GM11168 (cell line): ENCODE results near the gene LAIR2.
"Not testable (repeated sequence)": the region's sequence is repeated elsewhere in the genome, so short reads cannot be mapped to it uniquely, and the experiment has no call there.

Source experiments
- in situ Hi-C: fragments of 300-500 bp; cut with MboI; formaldehyde crosslinking; loops from one replicate; pipeline ENCODE4 v1.12.0; 2022; ENCODE audit warnings: low sequenced_read_pairs; ENCODE audit not compliant: unreplicated experiment

Gene LAIR2

DNA sequence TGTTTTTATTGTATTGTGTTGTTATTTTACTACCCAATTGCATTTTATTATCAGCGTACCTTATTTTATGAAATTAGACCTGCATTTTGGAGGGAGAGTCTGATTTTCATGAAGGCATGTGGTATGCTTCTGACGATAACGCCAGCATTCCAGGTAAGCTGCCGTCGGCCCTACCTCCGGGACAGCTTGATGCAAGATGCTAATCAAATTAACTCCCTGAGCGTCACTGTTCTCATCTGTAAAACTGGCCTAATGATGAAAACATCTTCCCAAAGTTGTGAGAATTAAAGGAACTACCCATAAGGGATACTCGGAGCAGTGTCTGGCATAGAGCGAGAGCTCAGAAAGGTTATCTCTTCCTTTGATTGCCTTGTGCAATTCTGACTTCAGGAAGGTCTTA is 12.9 kb upstream of the LAIR2 start:
- in situ Hi-C loops: no loop called here

DNA sequence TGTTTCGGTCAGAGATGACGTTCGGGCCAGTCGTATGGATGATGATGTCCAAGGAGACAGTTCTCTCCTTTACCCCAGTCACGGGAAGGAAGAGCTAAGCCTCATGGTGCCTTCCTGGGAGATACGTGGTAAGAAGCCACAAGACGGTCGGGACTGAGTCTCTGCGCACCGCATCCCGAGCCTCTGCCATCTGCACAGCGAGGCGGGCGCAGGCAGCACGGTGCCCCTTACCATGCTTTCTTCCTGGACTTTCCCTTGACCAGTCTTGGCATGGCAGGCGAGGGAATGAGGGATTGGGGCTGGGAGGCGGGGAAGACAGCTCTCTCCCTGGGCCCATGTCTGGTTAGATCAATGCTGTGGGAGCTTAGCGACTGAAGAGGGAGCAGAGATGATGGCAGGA is 10.1 kb upstream of the LAIR2 start:
- in situ Hi-C loops: no loop called here

DNA sequence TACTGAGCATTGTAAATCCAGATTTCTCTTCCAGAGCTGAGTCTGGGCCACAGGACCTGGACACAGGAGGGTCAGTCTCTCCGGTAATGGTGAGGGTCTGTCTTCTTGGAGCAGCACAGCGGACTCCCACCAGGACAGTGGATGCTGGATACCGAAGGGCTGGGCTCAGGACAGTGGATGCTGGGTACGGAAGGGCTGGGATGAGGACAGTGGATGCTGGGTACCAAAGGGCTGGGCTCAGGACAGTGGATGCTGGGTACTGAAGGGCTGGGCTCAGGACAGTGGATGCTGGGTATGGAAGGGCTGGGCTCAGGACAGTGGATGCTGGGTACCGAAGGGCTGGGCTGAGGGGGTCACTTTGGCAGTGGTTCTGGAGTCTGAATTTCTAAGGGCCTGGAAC is 9.6 kb upstream of the LAIR2 start:
- in situ Hi-C loops: not testable (repeated sequence)

DNA sequence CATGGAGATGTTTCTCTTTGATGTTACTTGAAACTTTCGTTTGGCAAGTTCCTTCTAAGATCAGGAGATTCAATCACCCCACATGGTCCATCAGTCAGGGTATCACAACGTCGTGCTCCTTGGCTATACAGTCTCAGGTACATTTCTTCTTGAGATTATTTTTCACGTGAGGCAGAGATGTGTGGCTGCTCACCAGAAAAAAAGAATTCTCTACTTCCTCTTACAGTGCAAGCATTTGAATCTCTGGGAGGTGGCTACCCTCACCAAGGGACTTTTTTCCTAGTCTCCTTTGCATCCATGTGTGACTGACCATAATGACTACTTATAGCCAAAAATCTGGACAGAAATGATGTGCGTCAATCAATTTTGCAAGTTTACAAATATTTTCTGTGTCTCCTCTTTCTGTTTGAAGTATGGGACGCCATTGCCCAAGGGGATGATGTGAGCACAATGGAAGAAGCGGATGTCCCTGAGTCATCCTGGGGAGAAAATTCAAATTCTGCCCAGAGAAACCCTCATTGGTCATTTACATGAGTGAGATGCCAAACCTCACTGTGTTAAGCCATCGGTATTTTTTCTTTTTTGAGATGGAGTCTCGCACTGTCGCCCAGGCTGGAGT is 8.6 kb upstream of the LAIR2 start:
- in situ Hi-C loops: no loop called here

DNA sequence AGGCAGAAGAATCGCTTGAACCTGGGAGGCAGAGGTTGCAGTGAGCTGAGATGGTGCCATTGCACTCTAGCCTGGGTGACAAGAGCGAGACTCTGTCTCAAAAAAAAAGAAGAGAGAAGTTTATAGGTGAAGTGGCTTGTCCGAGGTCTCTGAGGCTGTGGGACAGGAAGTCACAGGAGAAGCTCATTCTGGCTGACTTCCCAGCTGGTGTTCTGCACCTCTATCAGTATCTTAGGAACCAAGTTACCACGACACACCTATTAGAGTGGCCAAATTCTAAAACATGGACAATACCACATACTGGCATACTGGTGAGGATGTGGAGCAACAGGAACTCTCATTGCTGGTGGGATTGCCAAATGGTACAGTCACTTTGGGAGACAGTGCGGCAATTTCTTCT is 7.3 kb upstream of the LAIR2 start:
- in situ Hi-C loops: not testable (repeated sequence)

DNA sequence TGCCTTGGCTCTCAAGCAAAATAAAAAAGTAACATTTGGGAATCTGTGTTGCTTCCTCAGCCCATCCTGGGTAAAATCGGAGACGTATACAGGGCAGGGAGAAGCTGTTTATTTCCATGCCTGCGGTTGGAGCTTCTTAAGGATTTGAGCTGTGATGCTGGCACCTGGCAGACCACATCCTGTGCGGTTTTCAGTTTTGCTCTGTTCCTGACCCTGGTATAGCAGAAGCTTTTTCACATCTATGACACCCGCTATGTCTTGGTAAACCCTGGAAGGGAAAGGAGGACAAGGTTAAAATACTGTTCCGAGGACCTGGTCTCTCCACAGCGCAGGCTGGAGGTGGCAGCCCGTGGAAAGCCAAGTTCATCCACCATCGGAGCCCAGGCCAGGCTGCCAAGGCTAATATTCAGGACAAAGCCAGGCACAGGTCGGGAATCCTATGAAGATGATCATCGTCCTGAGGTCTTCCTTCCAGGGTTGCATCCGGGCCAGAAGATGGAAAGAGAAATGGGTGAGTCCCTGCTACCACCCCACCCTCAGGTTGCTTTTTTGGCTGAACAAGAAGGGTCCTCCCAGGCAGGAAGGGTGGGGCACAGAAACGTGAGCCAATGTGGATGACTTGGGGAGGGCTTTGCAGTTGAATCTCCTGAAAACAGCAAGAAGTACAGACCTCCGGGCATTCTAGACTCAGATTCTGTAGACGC is 4.7 kb upstream of the LAIR2 start:
- in situ Hi-C loops: not testable (repeated sequence)

DNA sequence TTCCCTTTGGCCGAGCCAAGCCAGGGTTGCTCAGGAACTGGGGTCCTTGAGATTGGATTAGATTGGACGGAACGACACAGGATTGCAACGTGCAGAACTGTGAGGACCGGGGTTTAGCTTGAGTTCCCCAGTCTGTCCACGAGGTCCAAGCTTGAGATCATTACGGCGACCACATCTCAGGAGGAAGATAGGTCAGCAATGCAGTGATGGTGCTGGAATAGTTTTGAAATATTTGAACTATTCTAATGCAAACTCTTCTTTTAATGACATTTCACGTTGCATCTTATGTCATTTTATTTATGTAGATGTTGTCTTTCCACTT is 4.2 kb upstream of the LAIR2 start:
- in situ Hi-C loops: not testable (repeated sequence)

DNA sequence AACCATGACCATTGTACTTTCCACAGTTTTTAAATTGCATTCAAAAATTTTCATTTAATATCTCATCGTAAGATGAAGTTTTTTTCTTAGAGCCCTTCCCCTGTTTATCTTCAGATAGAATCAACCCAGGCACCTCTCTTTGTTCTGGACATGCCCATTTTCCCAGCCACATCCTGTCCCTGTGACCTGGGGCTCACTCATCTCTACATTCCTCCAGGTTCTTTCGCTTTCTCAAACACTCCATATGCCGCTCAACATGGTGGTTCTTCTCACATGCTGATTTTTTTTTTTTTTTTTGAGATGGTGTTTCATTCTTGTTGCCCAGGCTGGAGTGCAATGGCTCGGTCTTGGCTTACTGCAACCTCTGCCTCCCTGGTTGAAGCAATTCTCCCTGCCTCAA is 2.9 kb downstream of the LAIR2 start:
- in situ Hi-C loops: loop anchor here (5.0 kb wide), 1 partner anchor 143 kb away; the partner anchor contains the start of gene LAIR1

DNA sequence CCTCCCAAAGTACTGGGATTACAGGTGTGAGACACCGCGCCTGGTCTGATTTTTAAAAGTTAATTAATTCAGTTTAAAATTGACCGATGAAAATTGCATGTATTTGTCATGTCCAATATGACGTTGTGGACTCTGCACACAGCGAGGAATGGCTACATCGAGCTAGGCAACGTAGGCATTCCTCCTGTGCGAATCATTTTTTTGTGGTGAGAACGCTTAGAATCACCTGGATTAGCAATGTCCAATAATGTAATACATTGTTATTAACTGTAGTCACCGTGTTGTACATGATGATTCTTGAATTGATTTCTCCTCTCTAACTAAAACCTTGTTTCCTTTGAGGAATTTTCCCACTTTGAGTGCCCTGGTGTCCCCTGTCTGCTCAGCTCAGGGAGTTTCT is 3.4 kb downstream of the LAIR2 start:
- in situ Hi-C loops: loop anchor here (5.0 kb wide), 1 partner anchor 144 kb away; the partner anchor contains the start of gene LAIR1

DNA sequence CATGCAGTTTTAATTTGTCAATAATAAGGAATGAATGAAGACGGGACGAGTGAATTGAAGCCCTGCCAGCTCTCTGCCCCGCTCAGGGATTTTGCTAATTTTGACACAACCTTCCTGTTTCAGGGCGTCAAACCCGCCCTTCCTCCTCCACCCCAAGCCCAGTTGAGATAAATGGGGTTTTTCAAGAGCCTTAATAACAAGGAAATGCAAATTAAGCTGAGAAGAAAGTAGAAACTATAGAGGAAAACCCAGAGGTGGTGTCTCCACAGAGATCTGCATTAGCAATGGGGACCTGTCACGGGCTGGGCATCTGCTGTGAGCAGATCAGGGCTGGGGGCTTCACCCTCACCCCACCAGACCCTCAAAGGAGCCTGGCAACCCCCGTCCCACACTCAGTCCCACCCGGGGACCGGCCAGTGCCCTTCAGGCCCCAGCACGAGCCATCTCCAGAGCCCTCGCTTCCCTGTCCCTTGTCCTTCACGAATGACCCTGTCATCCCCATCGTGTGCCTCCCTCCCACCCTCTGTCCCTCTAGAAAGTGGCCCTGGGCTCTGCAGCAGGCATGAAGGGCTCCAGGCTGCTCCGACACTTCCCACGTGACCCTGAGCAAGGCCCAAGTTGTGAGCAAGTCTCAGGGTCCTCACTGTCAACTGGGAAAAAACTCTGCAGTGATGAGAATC is 4.5 kb downstream of the LAIR2 start:
- in situ Hi-C loops: loop anchor here (5.0 kb wide), 1 partner anchor 145 kb away; the partner anchor contains the start of gene LAIR1

DNA sequence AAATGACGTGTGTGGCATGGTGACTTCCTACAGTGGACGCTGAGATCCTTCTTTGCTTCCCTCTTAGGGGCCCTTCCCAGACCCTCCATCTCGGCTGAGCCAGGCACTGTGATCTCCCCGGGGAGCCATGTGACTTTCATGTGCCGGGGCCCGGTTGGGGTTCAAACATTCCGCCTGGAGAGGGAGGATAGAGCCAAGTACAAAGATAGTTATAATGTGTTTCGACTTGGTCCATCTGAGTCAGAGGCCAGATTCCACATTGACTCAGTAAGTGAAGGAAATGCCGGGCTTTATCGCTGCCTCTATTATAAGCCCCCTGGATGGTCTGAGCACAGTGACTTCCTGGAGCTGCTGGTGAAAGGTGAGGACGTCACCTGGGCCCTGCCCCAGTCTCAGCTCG is 5.2 kb downstream of the LAIR2 start:
- in situ Hi-C loops: loop anchor here (5.0 kb wide), 1 partner anchor 146 kb away; the partner anchor contains the start of gene LAIR1

DNA sequence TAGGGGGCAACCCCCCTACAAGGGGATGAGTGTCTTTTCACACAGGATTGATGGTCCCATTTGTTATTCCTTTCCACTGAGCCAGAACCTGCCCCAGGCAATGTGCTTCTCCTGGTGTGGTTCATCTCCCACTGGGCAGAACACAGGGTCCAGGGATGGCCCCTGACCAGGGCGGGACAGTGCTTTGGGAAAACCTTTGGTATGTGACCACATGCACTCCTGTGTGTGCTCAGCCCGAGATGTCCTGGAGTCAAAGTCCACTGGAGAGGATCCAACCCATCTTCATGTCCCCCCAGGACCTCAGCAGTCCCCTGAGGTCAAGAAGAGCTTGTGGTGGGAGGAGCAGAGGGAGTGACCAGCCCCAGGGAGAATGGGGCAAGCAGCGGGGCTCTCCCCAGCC is 5.9 kb downstream of the LAIR2 start:
- in situ Hi-C loops: loop anchor here (5.0 kb wide), 1 partner anchor 146 kb away; the partner anchor contains the start of gene LAIR1

DNA sequence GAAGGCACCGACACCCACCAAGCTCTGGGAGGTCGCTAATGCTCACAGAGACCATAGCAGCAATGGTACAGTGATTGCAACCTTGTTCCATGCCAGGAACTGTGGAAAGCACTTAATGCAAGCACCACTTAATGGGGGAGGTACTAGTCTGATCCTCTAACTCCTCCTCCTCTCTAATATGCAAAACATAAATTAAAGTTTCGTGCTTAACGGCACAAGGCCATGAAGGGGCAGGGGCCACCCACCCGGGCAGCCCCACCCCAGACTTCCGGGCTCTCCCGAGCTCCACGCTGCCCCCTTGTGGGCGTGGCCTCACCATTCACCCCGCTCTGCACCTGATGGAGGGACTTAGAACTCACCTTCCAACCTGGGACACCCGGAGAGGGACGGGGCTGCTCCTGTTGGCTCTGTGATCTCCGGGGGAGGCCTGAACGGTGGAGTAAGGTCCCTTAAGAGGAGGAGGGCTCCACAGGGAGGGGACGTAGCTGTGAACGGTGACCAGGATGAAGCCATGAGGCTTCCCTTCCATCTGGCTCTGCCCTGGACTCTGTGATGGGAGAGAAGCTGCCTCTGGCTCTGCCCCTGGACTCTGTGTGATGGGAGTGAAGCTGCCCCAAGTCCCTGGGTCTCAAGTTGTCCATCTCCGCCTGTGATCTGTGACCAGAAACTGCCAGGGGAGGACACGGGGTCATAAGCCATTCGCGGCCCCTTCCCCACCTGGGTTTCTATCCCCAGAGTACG is 6.7 kb downstream of the LAIR2 start:
- in situ Hi-C loops: loop anchor here (5.0 kb wide), 1 partner anchor 147 kb away; the partner anchor contains the start of gene LAIR1

DNA sequence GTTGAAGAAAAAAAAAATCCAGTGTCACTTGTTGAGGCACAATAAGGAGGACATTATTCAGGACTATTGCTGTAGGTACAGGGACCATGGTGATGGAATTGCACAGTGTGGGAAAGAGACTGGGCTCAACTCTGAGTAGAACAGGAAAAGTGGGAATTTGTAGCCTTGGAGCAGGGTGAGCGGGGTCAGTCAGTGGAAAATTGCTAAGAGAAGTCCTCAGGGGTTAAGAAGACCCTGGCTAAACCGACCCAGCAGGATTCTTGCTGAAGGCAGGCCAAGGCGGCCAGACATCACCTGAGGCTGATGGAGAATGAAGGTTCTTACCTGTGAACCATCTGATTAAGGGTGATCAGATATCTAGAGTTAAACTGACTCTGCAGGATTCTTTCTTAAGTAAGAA is 12.5 kb downstream of the LAIR2 start:
- in situ Hi-C loops: no loop called here

DNA sequence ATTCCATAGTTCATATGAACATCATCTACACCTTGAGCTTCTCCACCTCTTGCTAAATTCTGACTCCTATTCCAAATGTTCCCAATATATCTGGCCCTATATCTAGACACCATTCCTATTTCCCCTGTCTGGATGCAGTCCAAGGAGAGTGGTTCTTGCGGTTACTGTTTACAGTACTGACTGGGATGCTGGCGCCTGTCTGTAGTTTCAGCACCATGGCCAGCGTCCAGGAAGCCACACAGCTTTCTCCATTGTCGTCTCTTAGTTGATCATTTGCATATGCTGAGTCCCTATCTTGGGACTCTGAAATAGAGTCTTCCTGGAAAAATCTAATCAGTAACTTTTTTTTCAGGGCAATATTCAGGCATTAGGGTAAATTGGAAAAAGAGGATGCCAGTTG is 14.9 kb downstream of the LAIR2 start:
- in situ Hi-C loops: no loop called here

DNA sequence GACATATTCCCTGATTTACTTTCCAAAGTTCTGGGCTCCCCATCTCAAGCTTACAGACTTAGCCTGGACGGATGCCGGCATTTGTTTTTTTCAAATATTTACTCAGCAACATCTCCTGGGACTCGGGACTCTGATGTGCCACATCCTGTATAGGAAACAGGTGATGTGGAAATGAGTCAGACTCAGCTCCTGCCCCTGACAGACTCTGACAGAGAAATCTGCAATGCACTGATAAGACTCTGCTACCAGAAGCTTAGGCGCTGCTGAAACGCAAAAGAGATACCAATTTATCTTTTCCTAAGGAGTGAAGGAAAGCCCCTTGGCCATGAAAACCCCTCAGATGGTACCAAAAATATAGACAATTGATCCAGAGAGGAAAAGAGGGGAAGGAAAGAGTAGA is 16.2 kb downstream of the LAIR2 start:
- in situ Hi-C loops: no loop called here

DNA sequence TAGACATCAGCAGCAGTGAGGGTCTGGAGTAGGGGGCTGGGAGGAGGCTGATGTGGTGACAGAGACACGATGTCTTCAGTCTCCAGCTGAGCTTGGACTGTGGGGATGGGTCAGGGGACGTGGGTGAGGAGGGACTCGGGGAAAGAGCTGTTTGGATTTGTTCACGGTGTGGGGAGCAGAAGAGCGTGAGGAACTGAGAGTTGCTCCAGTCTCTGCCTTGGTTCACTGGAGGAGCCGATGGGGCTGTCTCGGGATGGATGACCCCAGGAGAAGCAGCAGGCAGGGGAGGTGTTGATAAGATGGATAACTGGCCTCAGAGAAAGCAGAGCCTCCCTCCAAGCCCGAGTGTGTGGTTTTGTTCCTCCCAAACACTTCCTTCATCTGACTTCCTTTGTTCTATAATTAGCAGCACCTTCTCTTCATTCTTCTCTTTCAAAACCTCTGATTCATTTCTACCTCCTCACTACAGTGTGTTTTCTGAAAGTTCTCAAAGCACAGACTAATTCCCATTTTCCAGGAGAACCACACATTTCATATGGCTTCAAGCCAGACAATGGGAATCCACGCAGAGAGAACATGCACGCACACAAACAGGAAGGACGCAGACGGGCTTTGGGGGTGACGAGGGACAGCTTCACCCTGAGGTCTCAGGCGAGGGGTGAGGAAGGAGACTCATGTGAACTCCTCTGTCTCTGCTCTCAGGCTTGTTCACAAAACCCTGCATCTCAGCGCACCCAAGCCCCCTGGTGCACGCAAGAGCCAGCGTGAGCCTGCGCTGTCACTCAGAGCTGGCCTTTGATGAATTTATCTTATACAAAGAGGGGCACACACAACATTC is 18.6 kb downstream of the LAIR2 start:
- in situ Hi-C loops: no loop called here

DNA sequence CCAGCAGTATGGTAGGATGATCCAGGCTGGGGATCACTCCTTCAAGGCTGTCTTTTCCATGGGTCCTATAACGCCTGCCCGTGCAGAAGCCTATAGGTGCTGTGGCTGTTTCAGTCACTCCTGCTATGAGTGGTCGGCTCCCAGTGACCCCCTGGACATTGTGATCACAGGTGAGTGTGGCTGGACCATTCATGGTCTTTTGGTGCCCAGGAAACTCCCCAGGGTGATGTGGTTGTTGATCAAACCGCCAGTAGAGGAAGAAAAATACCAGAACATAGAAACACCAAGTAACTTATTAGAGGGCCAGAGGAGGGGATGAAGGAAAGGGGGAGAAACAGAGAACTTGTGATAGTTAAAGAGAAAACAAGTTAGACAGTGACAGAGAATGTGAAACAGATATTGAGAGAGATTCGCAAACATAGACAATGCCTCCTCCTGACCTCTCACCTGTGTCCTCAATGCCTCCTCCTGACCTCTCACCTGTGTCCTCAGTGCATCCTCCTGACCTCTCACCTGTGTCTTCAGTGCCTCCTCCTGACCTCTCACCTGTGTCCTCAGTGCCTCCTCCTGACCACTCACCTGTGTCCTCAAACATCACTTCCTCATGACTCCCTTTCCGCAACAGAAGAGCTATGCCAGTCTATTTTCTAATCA is 19.4 kb downstream of the LAIR2 start:
- in situ Hi-C loops: no loop called here

DNA sequence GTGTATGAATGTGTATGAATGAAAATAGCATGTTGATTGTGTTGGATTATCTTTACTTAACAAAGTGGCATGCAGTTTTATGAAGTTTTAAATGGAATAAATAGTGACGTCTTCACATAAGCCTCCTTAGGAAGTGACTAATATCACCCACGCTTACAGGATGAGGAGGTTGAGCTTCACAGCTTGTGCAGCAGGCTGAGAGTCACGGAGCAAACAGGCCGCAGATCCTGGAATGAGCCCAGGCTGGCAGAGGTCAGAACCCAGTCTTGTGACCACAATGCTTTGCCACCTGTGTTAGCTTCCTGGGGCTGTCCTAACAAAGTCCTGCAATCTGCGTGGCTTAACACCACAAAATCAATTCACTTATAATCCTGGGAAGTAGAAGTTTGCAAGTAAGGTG is 20.8 kb downstream of the LAIR2 start:
- in situ Hi-C loops: no loop called here
